ENCODE measurements around the gene FLNA. TPM values are rescaled to one million over a fixed set of nuclear protein-coding genes. Genes with fewer than 3 reads are reported as not detected.

The FLNA gene
- total RNA-seq, 1 experiment from 2014 or later, result 1,841 TPM

DNA sequence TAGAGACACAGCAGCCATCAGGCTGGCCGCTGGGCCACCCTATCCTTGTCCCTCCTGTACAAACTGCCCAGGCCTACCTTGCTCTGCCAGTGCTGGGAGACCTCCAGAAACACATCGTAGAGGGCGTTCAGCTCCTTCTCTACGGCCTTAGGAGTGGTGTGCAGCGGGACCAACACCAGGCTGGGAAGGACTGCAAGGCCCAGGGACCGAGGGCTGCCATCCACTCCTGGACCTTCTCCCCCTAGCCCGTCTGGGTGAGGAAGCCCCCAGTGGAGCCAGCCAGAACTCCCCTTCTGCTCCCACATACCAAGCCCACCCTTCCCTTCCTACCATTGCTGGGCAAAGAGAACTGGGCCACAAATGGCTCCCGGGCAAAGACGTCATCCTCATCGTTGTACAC is 28.8 kb upstream of the FLNA start:
- no TSS peak for BruUV-seq (replicated peaks)

GRCh38 chrX:154402622-154403127 is 28.2 kb upstream of the FLNA start:
- Histone ChIP-seq H2AFZ (no peak overlapping the region), H3K36me3 (ENCODE audit: low read depth) (peaks cover 20% of the 10 kb centered on the region), H3K79me2 (ENCODE audit: low read depth) (peaks cover 24% of the 10 kb centered on the region), H3K27me3 (ENCODE audit: insufficient read depth, low read depth) (no peaks in the 10 kb centered on the region), H3K27ac (0 out of 2 replicates have a peak overlapping the region, but pooled peaks have one; percentile 32), H4K20me1 (ENCODE audit: insufficient read depth) (peaks cover 22% of the 10 kb centered on the region), H3K4me3 (no peak overlapping the region), H3F3A (ENCODE audit: insufficient read depth, low read depth) (peaks cover 42% of the 10 kb centered on the region), H3K4me1 (replicated peaks; ENCODE audit: insufficient read depth) (peaks cover 6% of the 10 kb centered on the region), H3K9me3 (ENCODE audit: insufficient read depth, low read depth) (no peaks in the 10 kb centered on the region), H3K9me2 (ENCODE audit: insufficient read depth) (no peaks in the 10 kb centered on the region), H3K4me2 (no peak overlapping the region)
- DNase-seq, result no peak
- intact Hi-C loops (cut with micrococcal nuclease; ENCODE audit: unreplicated experiment), result no loop called here
- BruUV-seq (replicated peaks), result no TSS peak
- TF ChIP-seq CTCF (conservative IDR thresholded peaks at IDR 0.05) (no peak), EZH2 (IDR thresholded peaks at IDR 0.05; ENCODE audit: low read depth) (no peak)
- ChIA-PET POLR2A (ENCODE audit: unreplicated experiment) (no interaction called here), CTCF (no interaction called here)

More for the DNA sequence above, 28.8 kb upstream of the FLNA start:
- CTCF ChIA-PET, result no interaction called here
- no peak for TF ChIP-seq CTCF (conservative IDR thresholded peaks at IDR 0.05)
- TF ChIP-seq EZH2 (IDR thresholded peaks at IDR 0.05; ENCODE audit: low read depth), result no peak
- H3F3A ChIP-seq (ENCODE audit: insufficient read depth, low read depth), result peaks cover 42% of the 10 kb centered on the region
- POLR2A ChIA-PET (ENCODE audit: unreplicated experiment), result no interaction called here
- H3K9me2 ChIP-seq (ENCODE audit: insufficient read depth), result no peaks in the 10 kb centered on the region
- no peak overlapping the region for H2AFZ ChIP-seq
- no peak for DNase-seq
- H3K36me3 ChIP-seq (ENCODE audit: low read depth), result peaks cover 20% of the 10 kb centered on the region
- peaks cover 24% of the 10 kb centered on the region for H3K79me2 ChIP-seq (ENCODE audit: low read depth)
- intact Hi-C loops (cut with micrococcal nuclease; ENCODE audit: unreplicated experiment), result no loop called here
- no peak overlapping the region for H3K4me3 ChIP-seq
- H3K27ac ChIP-seq, result no peak overlapping the region
- H3K4me1 ChIP-seq (replicated peaks; ENCODE audit: insufficient read depth), result peaks cover 11% of the 10 kb centered on the region
- H3K27me3 ChIP-seq (ENCODE audit: insufficient read depth, low read depth), result no peaks in the 10 kb centered on the region
- no peak overlapping the region for H3K4me2 ChIP-seq
- peaks cover 22% of the 10 kb centered on the region for H4K20me1 ChIP-seq (ENCODE audit: insufficient read depth)
- no peaks in the 10 kb centered on the region for H3K9me3 ChIP-seq (ENCODE audit: insufficient read depth, low read depth)

DNA sequence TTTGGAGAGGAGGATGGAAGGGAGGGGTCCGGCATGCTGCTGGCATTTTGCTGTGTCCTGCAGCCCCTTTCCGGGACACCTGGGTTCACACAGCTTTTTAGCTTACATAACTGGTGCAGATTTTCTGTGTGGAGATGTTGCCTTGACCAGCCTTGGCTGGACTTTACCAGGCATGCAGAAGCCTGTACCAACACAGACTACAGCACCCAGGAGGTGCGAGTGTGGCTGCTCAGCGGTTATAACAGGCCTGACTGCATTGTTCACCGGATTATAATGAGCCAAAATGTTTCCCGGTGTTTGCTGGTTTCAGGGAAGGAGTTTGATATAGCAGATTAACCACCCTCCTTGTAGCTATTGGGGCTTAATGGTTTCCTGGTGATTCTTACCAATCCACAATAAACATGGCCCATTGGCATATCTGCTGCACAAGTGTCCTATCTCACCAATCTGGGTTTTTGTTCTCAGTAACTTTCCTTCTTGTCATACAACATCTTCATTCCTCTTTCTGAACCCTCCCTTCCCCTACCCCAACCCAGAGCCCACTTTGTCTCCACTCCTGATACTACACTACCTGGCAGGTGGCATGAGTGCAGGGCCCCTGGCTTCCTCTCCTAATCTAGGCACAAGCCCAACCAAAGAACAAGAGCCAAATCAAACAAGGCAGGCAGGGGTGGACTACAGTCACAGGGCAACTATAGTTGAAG is 27.6 kb upstream of the FLNA start:
- peak; percentile 29 to 51 for DNase-seq
- ChIA-PET CTCF (no interaction called here), POLR2A (ENCODE audit: unreplicated experiment) (interaction anchor here (0.6 to 0.8 kb wide), 2 partner anchors 50 to 125 kb away, joined by 3 to 4 read pairs; no protein-coding TSS in a partner anchor)
- no peak overlapping the region for H3K4me3 ChIP-seq
- H3K79me2 ChIP-seq (ENCODE audit: low read depth), result peaks cover 24% of the 10 kb centered on the region
- peaks cover 43% of the 10 kb centered on the region for H3F3A ChIP-seq (ENCODE audit: insufficient read depth, low read depth)
- peak overlapping the region; percentile 97 for H3K27ac ChIP-seq
- BruUV-seq (replicated peaks), result no TSS peak
- H3K4me2 ChIP-seq, result no peak overlapping the region
- H3K9me3 ChIP-seq (ENCODE audit: insufficient read depth, low read depth), result no peaks in the 10 kb centered on the region
- peaks cover 20% of the 10 kb centered on the region for H3K36me3 ChIP-seq (ENCODE audit: low read depth)
- intact Hi-C loops (cut with micrococcal nuclease; ENCODE audit: unreplicated experiment), result no loop called here
- H3K27me3 ChIP-seq (ENCODE audit: insufficient read depth, low read depth), result no peaks in the 10 kb centered on the region
- H3K4me1 ChIP-seq (replicated peaks; ENCODE audit: insufficient read depth), result peaks cover 6% of the 10 kb centered on the region
- peaks cover 22% of the 10 kb centered on the region for H4K20me1 ChIP-seq (ENCODE audit: insufficient read depth)
- no peak overlapping the region for H2AFZ ChIP-seq
- no peak for TF ChIP-seq CTCF (conservative IDR thresholded peaks at IDR 0.05)
- TF ChIP-seq EZH2 (IDR thresholded peaks at IDR 0.05; ENCODE audit: low read depth), result no peak
- no peaks in the 10 kb centered on the region for H3K9me2 ChIP-seq (ENCODE audit: insufficient read depth)

Data from PC-9 (cell line).